B cell (primary cell): Measurements from ENCODE around the gene P2RX2.

Experiments used
- CTCF ChIP-seq: fragments of 200-600 bp; IDR thresholded peaks from one replicate; pipeline ENCODE4 v1.8.0; 2022; ENCODE audit warnings: antibody characterized with exemption, mild to moderate bottlenecking
- EZH2 ChIP-seq: IDR thresholded peaks from 2 replicates; pipeline ENCODE4 v1.6.1; 2012; ENCODE audit warnings: borderline replicate concordance, low read depth, mild to moderate bottlenecking, moderate library complexity, low read length; ENCODE audit not compliant: insufficient read depth, poor library complexity, severe bottlenecking

DNA sequence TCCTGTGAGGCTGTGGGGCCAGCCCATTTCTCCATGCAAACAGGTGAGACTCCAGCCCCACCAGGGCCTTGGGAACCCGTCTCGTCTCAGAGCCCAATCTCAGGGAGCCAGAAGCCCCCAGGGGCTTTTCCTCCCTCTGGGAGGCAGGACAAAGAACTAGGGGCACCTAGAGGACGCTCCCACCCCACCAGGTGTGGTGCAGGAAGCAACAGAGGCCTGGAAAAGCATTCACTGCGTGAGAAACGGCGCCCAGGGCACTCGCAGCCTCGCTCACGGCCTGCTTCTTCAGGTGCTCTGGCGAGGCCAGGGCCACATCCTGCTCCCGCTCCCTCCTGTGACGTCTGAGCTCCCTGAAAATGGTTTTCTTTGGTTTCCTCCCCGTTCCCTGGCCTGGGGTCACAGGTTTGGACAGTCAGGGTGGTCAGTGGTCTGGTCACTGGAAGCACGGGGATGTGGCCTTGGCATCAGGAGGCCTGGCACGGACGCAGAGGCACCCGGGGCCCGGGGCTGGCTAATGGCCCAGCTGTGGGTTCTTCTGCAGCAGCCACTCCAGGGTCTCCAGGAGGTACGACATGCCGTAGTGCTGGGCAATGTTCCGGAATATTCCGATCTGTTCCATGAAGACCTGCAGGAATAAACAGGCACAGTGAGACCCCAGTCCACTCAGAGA lies 5.7 kb downstream of the P2RX2 start:
- TF ChIP-seq CTCF (no peak), EZH2 (no peak)
